Measurements from ENCODE around the gene CFAP161.

Gene CFAP161

DNA sequence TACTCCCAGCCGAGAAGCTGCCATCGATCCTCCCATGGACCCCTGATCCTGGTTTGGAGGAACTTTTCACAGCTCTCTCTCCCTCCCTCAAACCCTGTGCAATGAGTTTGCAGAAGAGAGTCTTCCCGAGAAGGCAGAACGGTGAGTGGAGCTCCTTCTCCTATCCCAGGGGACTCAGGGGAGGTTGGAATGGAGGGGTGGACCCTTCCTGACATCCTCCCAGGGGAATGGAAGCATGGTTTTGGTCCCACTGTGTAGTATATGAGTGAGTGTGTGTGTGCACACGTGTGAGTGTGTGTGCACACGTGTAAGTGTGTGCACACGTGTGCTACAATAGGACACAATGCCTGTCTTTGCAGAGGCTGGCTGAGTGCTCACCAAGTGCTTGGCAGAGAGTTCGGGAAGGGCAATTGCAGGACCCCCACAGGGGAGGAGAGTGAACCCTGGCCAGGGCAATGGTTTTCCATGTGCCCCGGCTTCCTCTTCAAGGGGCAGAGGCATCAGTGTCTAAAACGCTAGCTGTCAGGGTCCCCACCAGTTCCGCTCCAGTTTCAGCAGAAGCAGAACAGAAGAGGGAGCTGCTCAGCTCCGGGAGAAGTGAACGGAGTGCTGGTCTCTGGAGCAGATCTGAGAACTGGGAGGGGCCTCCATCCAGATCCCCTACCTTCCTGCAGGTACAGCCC is 48.8 kb downstream of the CFAP161 start:
- H3K27ac ChIP-seq (ENCODE audit: low read depth, low read length): no peak overlapping the region
- DNase-seq: no peak
- no peaks in the 10 kb centered on the region for H3K36me3 ChIP-seq (ENCODE audit: control insufficient read depth in 1 of 2, insufficient read depth in 2 of 2, low read length in 2 of 2)
- no peak overlapping the region for H4K8ac ChIP-seq (ENCODE audit: low read depth, low read length)
- no peak overlapping the region for H2AK5ac ChIP-seq (ENCODE audit: low read length)
- no peak overlapping the region for H3K18ac ChIP-seq (ENCODE audit: low read length)
- no peaks in the 10 kb centered on the region for H3K4me1 ChIP-seq (ENCODE audit: control insufficient read depth in 1 of 2, insufficient read depth in 2 of 2, low read length in 2 of 2)
- no peaks in the 10 kb centered on the region for H3K79me2 ChIP-seq (ENCODE audit: control insufficient read depth, insufficient read depth, low read length, poor library complexity)
- H3K4ac ChIP-seq (ENCODE audit: low read depth, low read length): no peak overlapping the region
- H3K9me3 ChIP-seq (ENCODE audit: insufficient read depth, low read depth, low read length): peaks cover 2% of the 10 kb centered on the region
- no peak overlapping the region for H3K4me3 ChIP-seq (ENCODE audit: low read depth, low read length)
- no peaks in the 10 kb centered on the region for H3K27me3 ChIP-seq (ENCODE audit: insufficient read depth, low read length)
- H2BK5ac ChIP-seq (ENCODE audit: low read depth, low read length, poor library complexity): no peak overlapping the region
- no peak overlapping the region for H4K91ac ChIP-seq (ENCODE audit: low read depth, low read length)
- H3K23ac ChIP-seq (ENCODE audit: low read length): no peak overlapping the region
- H2BK12ac ChIP-seq (ENCODE audit: low read length): no peak overlapping the region
- H3K14ac ChIP-seq (ENCODE audit: low read length): no peak overlapping the region
- H2AFZ ChIP-seq (ENCODE audit: insufficient read depth, low read length, poor library complexity): no peak overlapping the region
- no CpG with 5 or more reads among the region's 13 CpGs for WGBS (ENCODE audit: extremely low coverage, insufficient coverage, insufficient read length)
- no peak overlapping the region for H3K9ac ChIP-seq (ENCODE audit: low read length)
- H2BK120ac ChIP-seq (ENCODE audit: insufficient read depth, low read length, poor library complexity): no peak overlapping the region
- no peaks in the 10 kb centered on the region for H3K79me1 ChIP-seq (ENCODE audit: low read length)
- no peak overlapping the region for H3K4me2 ChIP-seq (ENCODE audit: low read length)
- no peak overlapping the region for H4K12ac ChIP-seq (ENCODE audit: low read depth, low read length)

DNA sequence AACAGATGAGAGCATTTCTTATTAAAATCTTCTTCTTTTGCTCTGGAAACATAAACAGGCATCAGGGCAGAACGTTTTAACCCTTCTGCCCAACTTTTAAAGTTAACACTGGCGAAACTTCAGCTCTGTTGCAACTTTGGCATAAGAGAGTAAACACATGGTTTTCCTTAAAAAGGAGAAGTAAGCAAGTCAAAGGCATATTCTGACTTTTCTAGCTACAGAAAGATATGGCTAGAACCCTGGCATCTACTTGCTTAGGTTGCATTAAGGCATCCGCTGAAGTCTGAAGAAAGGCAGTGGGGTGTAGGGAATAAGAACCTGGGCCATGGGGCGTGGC is 49.3 kb downstream of the CFAP161 start:
- Histone ChIP-seq H3K18ac (ENCODE audit: low read length) (no peak overlapping the region), H3K4me3 (ENCODE audit: low read depth, low read length) (no peak overlapping the region), H3K23ac (ENCODE audit: low read length) (no peak overlapping the region), H2BK12ac (ENCODE audit: low read length) (no peak overlapping the region), H2AFZ (ENCODE audit: insufficient read depth, low read length, poor library complexity) (no peak overlapping the region), H4K91ac (ENCODE audit: low read depth, low read length) (no peak overlapping the region), H3K4me2 (ENCODE audit: low read length) (no peak overlapping the region), H3K36me3 (ENCODE audit: control insufficient read depth in 1 of 2, insufficient read depth in 2 of 2, low read length in 2 of 2) (no peaks in the 10 kb centered on the region), H3K9ac (ENCODE audit: low read length) (no peak overlapping the region), H3K14ac (ENCODE audit: low read length) (no peak overlapping the region), H3K79me2 (ENCODE audit: control insufficient read depth, insufficient read depth, low read length, poor library complexity) (no peaks in the 10 kb centered on the region), H3K27ac (ENCODE audit: low read depth, low read length) (no peak overlapping the region), H4K12ac (ENCODE audit: low read depth, low read length) (no peak overlapping the region), H3K9me3 (ENCODE audit: insufficient read depth, low read depth, low read length) (peaks cover 2% of the 10 kb centered on the region), H2BK120ac (ENCODE audit: insufficient read depth, low read length, poor library complexity) (no peak overlapping the region), H3K4ac (ENCODE audit: low read depth, low read length) (no peak overlapping the region), H3K27me3 (ENCODE audit: insufficient read depth, low read length) (no peaks in the 10 kb centered on the region), H2AK5ac (ENCODE audit: low read length) (no peak overlapping the region), H2BK5ac (ENCODE audit: low read depth, low read length, poor library complexity) (no peak overlapping the region), H3K79me1 (ENCODE audit: low read length) (no peaks in the 10 kb centered on the region), H4K8ac (ENCODE audit: low read depth, low read length) (no peak overlapping the region), H3K4me1 (ENCODE audit: control insufficient read depth in 1 of 2, insufficient read depth in 2 of 2, low read length in 2 of 2) (no peaks in the 10 kb centered on the region)
- no CpG with 5 or more reads among the region's 4 CpGs for WGBS (ENCODE audit: extremely low coverage, insufficient coverage, insufficient read length)
- no peak for DNase-seq

DNA sequence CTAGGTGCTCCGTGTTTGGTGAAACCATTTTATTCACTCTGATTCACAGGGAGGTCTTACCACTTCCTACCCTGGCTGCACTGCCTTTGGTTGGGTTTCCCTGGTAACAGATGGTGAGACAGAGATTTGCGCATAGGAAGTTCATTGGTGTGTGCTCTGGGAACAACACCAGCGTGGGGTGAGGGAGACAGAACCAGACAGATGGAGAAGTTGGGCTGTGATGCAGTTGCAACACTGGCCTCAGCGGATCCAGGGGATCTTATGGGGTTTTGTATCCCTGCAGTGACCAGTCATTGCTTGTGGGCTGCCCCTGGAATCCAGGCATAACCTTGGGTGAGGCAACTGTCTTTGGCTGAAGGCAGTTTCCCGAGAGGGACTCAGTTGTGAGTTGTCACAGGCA is 50.1 kb downstream of the CFAP161 start:
- Histone ChIP-seq H3K27me3 (ENCODE audit: insufficient read depth, low read length) (no peaks in the 10 kb centered on the region), H3K9ac (ENCODE audit: low read length) (peak overlapping the region; percentile 55), H3K18ac (ENCODE audit: low read length) (no peak overlapping the region), H3K4ac (ENCODE audit: low read depth, low read length) (no peak overlapping the region), H2BK120ac (ENCODE audit: insufficient read depth, low read length, poor library complexity) (no peak overlapping the region), H3K27ac (ENCODE audit: low read depth, low read length) (no peak overlapping the region), H4K91ac (ENCODE audit: low read depth, low read length) (no peak overlapping the region), H3K23ac (ENCODE audit: low read length) (peak overlapping the region; percentile 27), H3K14ac (ENCODE audit: low read length) (no peak overlapping the region), H4K8ac (ENCODE audit: low read depth, low read length) (no peak overlapping the region), H3K4me3 (ENCODE audit: low read depth, low read length) (no peak overlapping the region), H2AK5ac (ENCODE audit: low read length) (no peak overlapping the region), H3K4me2 (ENCODE audit: low read length) (no peak overlapping the region), H4K12ac (ENCODE audit: low read depth, low read length) (no peak overlapping the region), H2BK5ac (ENCODE audit: low read depth, low read length, poor library complexity) (no peak overlapping the region), H3K9me3 (ENCODE audit: insufficient read depth, low read depth, low read length) (peaks cover 2% of the 10 kb centered on the region), H3K79me1 (ENCODE audit: low read length) (no peaks in the 10 kb centered on the region), H2AFZ (ENCODE audit: insufficient read depth, low read length, poor library complexity) (no peak overlapping the region), H2BK12ac (ENCODE audit: low read length) (no peak overlapping the region), H3K36me3 (ENCODE audit: control insufficient read depth in 1 of 2, insufficient read depth in 2 of 2, low read length in 2 of 2) (no peaks in the 10 kb centered on the region), H3K79me2 (ENCODE audit: control insufficient read depth, insufficient read depth, low read length, poor library complexity) (no peaks in the 10 kb centered on the region), H3K4me1 (ENCODE audit: control insufficient read depth in 1 of 2, insufficient read depth in 2 of 2, low read length in 2 of 2) (no peaks in the 10 kb centered on the region)
- peak in 1 of 2 donors; percentile 2 for DNase-seq
- WGBS (ENCODE audit: extremely low coverage, insufficient coverage, insufficient read length): no CpG with 5 or more reads among the region's 5 CpGs

DNA sequence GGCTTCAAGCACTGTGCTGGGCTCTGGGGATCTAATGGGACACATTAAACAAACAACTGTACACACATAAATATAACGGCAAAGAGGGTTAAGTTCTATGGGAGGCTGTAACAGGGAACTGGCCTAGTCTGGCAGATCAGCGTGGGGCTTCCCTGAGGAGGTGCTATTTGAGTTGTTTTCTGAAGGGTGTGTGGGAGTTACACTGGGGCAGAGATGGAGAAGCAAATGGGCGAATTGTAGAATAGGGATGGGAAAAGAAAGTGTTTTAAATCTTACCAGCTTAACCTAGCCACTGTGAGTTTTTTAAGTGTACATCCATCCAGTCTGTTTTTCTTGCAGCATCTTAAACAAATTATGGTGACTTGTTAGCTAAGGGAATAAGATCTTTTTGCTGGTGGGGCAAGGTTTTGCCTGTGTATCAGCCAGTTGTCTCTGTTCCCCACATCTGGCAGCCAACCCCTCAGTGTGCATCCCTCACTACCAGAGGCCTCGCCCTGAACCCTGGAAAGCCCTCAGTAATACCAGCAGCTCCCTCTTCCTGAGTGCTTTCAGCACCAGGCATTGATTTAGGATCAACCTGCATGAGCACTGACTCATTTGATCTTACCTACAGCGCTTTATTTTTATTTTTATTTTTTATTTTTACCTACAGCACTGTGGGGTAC is 51.7 kb downstream of the CFAP161 start:
- H3K4me3 ChIP-seq (ENCODE audit: low read depth, low read length): no peak overlapping the region
- no peak overlapping the region for H2AFZ ChIP-seq (ENCODE audit: insufficient read depth, low read length, poor library complexity)
- no peak overlapping the region for H2AK5ac ChIP-seq (ENCODE audit: low read length)
- H4K91ac ChIP-seq (ENCODE audit: low read depth, low read length): no peak overlapping the region
- no peaks in the 10 kb centered on the region for H3K27me3 ChIP-seq (ENCODE audit: insufficient read depth, low read length)
- no peak overlapping the region for H4K8ac ChIP-seq (ENCODE audit: low read depth, low read length)
- H3K36me3 ChIP-seq (ENCODE audit: control insufficient read depth in 1 of 2, insufficient read depth in 2 of 2, low read length in 2 of 2): no peaks in the 10 kb centered on the region
- no peak overlapping the region for H3K27ac ChIP-seq (ENCODE audit: low read depth, low read length)
- H3K79me1 ChIP-seq (ENCODE audit: low read length): no peaks in the 10 kb centered on the region
- H3K14ac ChIP-seq (ENCODE audit: low read length): no peak overlapping the region
- no peak for DNase-seq
- no peak overlapping the region for H3K9ac ChIP-seq (ENCODE audit: low read length)
- no peaks in the 10 kb centered on the region for H3K79me2 ChIP-seq (ENCODE audit: control insufficient read depth, insufficient read depth, low read length, poor library complexity)
- H3K18ac ChIP-seq (ENCODE audit: low read length): no peak overlapping the region
- no peak overlapping the region for H3K23ac ChIP-seq (ENCODE audit: low read length)
- H2BK5ac ChIP-seq (ENCODE audit: low read depth, low read length, poor library complexity): no peak overlapping the region
- H2BK12ac ChIP-seq (ENCODE audit: low read length): no peak overlapping the region
- H3K4me2 ChIP-seq (ENCODE audit: low read length): no peak overlapping the region
- no peak overlapping the region for H4K12ac ChIP-seq (ENCODE audit: low read depth, low read length)
- peaks cover 2% of the 10 kb centered on the region for H3K9me3 ChIP-seq (ENCODE audit: insufficient read depth, low read depth, low read length)
- H3K4me1 ChIP-seq (ENCODE audit: control insufficient read depth in 1 of 2, insufficient read depth in 2 of 2, low read length in 2 of 2): no peaks in the 10 kb centered on the region
- H3K4ac ChIP-seq (ENCODE audit: low read depth, low read length): no peak overlapping the region
- WGBS (ENCODE audit: extremely low coverage, insufficient coverage, insufficient read length): no CpG with 5 or more reads among the region's 5 CpGs
- H2BK120ac ChIP-seq (ENCODE audit: insufficient read depth, low read length, poor library complexity): no peak overlapping the region

Data from trophoblast cell (in vitro differentiated cells and primary cell).